Liver (tissue), 9 donors: ENCODE results near the gene EDN1. TPM values are rescaled to one million over a fixed set of nuclear protein-coding genes. Genes with fewer than 3 reads are reported as not detected.
A peak's percentile ranks its signal among the peaks of the same experiment; 100 is the strongest.
"Not testable (repeated sequence)": the region's sequence is repeated elsewhere in the genome, so short reads cannot be mapped to it uniquely, and the experiment has no call there.

Experiments used
- DNase-seq: peaks from one replicate; pipeline ENCODE4 v3.0.0-alpha.2; 2017; ENCODE audit warnings: low spot score
- H3K27ac ChIP-seq, 2 donors: one replicate each; pipeline ENCODE4 v1.7.0; 2013; ENCODE audit warnings: inconsistent platforms in 2 of 2, low read length in 2 of 2, control low read depth in 1 of 2, low read depth in 1 of 2, mild to moderate bottlenecking in 1 of 2
- H3K27me3 ChIP-seq, 4 donors: one replicate each; pipeline versions ENCODE4 v1.6.1 to v1.7.0; 2013; ENCODE audit warnings: low read length in 3 of 4, inconsistent platforms in 1 of 4, mild to moderate bottlenecking in 1 of 4, moderate library complexity in 1 of 4; ENCODE audit not compliant: control insufficient read depth in 4 of 4, insufficient read depth in 4 of 4
- H3K36me3 ChIP-seq, 4 donors: one replicate each; pipeline versions ENCODE4 v1.6.1 to v1.7.0; 2013; ENCODE audit warnings: low read length in 3 of 4, mild to moderate bottlenecking in 3 of 4, low read depth in 1 of 4, moderate library complexity in 1 of 4; ENCODE audit not compliant: control insufficient read depth in 4 of 4, insufficient read depth in 3 of 4
- H3K4me1 ChIP-seq, 4 donors: one replicate each; pipeline versions ENCODE4 v1.6.1 to v1.7.0; 2013; ENCODE audit warnings: low read length in 3 of 4, mild to moderate bottlenecking in 3 of 4, moderate library complexity in 1 of 4; ENCODE audit not compliant: control insufficient read depth in 4 of 4, insufficient read depth in 4 of 4
- H3K4me3 ChIP-seq, 3 donors: one replicate each; pipeline versions ENCODE4 v1.6.1 to v1.7.0; 2013; ENCODE audit warnings: low read length in 3 of 3, control low read depth in 1 of 3, low read depth in 1 of 3, mild to moderate bottlenecking in 1 of 3
- H3K9ac ChIP-seq, 2 donors: one replicate each; pipeline ENCODE4 v1.7.0; 2013; ENCODE audit warnings: low read length in 2 of 2, mild to moderate bottlenecking in 2 of 2, moderate library complexity in 2 of 2, control low read depth in 1 of 2, low read depth in 1 of 2
- H3K9me3 ChIP-seq, 4 donors: one replicate each; pipeline versions ENCODE4 v1.6.1 to v1.7.0; 2013; ENCODE audit warnings: low read length in 3 of 4; ENCODE audit not compliant: control insufficient read depth in 4 of 4
- HNF4A ChIP-seq, 2 donors: conservative IDR thresholded peaks; 2 replicates each; pipeline ENCODE4 v1.6.1; 2016; ENCODE audit warnings: antibody characterized with exemption in 2 of 2, mild to moderate bottlenecking in 2 of 2
- HNF4G ChIP-seq: IDR thresholded peaks from 2 replicates; pipeline ENCODE4 v1.6.1; 2016; ENCODE audit warnings: antibody characterized with exemption
- JUND ChIP-seq, 2 donors: IDR thresholded peaks; 2 replicates each; pipeline ENCODE4 v1.6.1; 2016; ENCODE audit warnings: antibody characterized with exemption in 2 of 2
- RXRA ChIP-seq, 2 donors: IDR thresholded peaks; 2 replicates each; pipeline ENCODE4 v1.6.1; 2017 to 2018; ENCODE audit warnings: antibody characterized with exemption in 2 of 2, mild to moderate bottlenecking in 1 of 2
- YY1 ChIP-seq: IDR thresholded peaks from 2 replicates; pipeline ENCODE4 v1.6.1; 2016; ENCODE audit warnings: antibody characterized with exemption, mild to moderate bottlenecking
- WGBS: extraction: QIAGEN DNeasy Blood & Tissue Kit; methylation state at CpG from one replicate; pipeline ENCODE4 v1.1.7; 2013; 5-methylcytosine and 5-hydroxymethylcytosine counted together
- polyA plus RNA-seq, 2 donors: library from polyadenylated mRNA; stranded (reverse) in 1 of 2; unstranded in 1 of 2; fragments of 200-250 nt in 1 of 2; fragments of >200 nt in 1 of 2; fragmentation: Nextera tagmentation in 1 of 2; extraction: Ambion mirVana in 1 of 2; gene quantifications; one replicate each; pipeline versions ENCODE4 v1.2.1 to v1.2.3, GENCODE V29; 2013 to 2015
- total RNA-seq, 2 donors: library from RNA; depleted of rRNA; stranded (reverse); fragments of >200 nt; gene quantifications; one replicate each; pipeline ENCODE4 v1.2.3, GENCODE V29; 2014
- TF ChIP-seq, protein P1 (sequence below): IDR thresholded peaks from 2 replicates; pipeline ENCODE4 v1.6.1; 2016; ENCODE audit warnings: antibody characterized with exemption
- TF ChIP-seq, protein P2 (sequence below): IDR thresholded peaks from 2 replicates; pipeline ENCODE4 v1.6.1; 2016; ENCODE audit warnings: antibody characterized with exemption
- donor health status: healthy.
- donor health status: healthy.
- donor health status: healthy.
- donor health status: healthy.
- donor health status: healthy.

EDN1 gene
- total and polyA plus RNA-seq, 4 donors: 0.70 to 1.2 (median 1.0) TPM

DNA sequence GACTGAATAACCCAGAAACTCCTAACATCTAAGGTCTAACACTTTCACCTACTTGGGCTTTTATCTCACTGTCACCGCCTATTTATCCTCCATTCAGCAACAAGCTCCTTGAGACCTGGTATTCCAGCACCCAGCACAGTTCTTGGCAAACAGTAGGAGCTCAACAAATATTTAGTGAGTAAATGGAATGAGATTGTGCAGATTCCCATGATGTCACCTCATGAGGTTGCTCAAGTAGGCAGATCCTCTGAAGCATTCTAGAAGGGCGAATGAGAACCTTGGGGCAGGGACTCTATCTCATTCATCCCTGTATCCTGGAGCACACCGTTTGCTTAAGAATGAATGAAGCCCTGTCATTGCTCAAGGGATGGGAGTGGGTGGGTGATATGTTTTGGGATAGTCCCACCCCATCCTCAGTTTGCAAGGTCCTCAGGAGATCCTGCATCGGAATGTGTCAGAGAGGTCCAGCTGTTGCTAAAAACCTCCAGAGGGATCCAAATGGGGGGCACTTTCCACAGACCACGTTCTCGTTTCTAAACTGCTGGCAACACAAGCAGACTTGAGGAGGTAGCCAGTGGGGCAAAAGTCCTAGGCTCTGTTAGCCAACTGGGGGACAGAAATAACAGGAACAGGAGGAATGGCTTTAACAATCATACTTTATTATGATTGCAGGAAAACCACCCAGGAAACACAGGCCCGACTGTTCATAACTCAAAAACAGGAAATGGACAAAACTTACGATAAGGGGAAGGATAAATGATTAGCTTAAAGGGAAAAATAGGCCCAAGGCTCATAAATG is 42.0 kb downstream of the EDN1 start:
- no peak overlapping the region for H3K4me3 ChIP-seq
- H3K9ac ChIP-seq: no peak overlapping the region
- no peak for TF ChIP-seq HNF4G
- TF ChIP-seq RXRA (IDR thresholded peaks at IDR 0.05): peak in 1 of 2 donors; percentile 8
- TF ChIP-seq JUND (IDR thresholded peaks at IDR 0.05): peak in 1 of 2 donors; percentile 9
- no peak for TF ChIP-seq YY1
- TF ChIP-seq, protein P1, sequence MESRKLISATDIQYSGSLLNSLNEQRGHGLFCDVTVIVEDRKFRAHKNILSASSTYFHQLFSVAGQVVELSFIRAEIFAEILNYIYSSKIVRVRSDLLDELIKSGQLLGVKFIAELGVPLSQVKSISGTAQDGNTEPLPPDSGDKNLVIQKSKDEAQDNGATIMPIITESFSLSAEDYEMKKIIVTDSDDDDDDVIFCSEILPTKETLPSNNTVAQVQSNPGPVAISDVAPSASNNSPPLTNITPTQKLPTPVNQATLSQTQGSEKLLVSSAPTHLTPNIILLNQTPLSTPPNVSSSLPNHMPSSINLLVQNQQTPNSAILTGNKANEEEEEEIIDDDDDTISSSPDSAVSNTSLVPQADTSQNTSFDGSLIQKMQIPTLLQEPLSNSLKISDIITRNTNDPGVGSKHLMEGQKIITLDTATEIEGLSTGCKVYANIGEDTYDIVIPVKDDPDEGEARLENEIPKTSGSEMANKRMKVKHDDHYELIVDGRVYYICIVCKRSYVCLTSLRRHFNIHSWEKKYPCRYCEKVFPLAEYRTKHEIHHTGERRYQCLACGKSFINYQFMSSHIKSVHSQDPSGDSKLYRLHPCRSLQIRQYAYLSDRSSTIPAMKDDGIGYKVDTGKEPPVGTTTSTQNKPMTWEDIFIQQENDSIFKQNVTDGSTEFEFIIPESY: no peak
- H3K27ac ChIP-seq: peak overlapping the region in 1 of 2 donors; percentile 13
- no peaks in the 10 kb centered on the region for H3K27me3 ChIP-seq
- WGBS: 54% methylated on average over 8 of the region's 8 CpGs
- no peaks in the 10 kb centered on the region for H3K36me3 ChIP-seq
- H3K4me1 ChIP-seq: peaks cover 11 to 33% (median 26%) of the 10 kb centered on the region in 4 donors
- no peaks in the 10 kb centered on the region for H3K9me3 ChIP-seq
- DNase-seq: no peak

DNA sequence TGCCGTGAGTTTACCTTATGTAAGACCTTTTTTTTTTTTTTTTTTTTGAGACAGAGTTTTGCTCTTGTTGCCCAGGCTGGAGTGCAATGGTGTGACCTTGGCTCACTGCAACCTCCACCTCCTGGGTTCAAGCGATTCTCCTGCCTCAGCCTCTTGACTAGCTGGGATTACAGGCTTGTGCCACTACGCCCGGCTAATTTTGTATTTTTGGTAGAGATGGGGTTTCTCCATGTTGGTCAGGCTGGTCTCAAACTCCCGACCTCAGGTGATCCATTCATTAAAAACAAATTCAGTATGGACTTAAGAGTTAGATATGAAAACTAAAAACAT is 42.6 kb downstream of the EDN1 start:
- H3K27ac ChIP-seq: not testable (repeated sequence)
- 72% methylated on average over 5 of the region's 5 CpGs for WGBS

DNA sequence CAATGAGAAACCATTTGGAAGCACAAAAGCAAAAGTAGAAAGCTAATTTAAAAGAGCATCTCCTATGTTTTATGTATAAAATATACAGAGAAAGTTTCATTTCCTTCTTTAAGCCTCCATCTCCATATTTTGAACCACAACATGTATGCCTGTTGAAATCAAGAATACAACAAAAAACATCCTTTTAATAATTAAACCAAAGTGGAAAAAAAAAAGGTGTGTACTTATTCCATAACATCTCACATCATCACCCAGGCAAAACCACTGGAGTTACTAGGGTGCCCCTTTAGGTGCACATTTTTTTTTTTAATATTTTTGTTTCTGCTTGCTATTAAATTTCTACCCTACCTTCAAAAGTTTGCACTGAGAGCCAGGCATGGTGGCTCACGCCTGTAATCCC is 43.0 kb downstream of the EDN1 start:
- Histone ChIP-seq H3K27ac (no peak overlapping the region), H3K9ac (no peak overlapping the region), H3K27me3 (no peaks in the 10 kb centered on the region), H3K9me3 (no peaks in the 10 kb centered on the region), H3K4me3 (no peak overlapping the region), H3K36me3 (no peaks in the 10 kb centered on the region), H3K4me1 (peaks cover 11 to 33% (median 26%) of the 10 kb centered on the region in 4 donors)
- TF ChIP-seq, protein P2, sequence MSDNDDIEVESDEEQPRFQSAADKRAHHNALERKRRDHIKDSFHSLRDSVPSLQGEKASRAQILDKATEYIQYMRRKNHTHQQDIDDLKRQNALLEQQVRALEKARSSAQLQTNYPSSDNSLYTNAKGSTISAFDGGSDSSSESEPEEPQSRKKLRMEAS: no peak
- no peak for DNase-seq
- 95% methylated on average over 1 of the region's 1 CpG for WGBS

More for the DNA sequence above, 42.6 kb downstream of the EDN1 start:
- not testable (repeated sequence) for H3K27me3 ChIP-seq, DNase-seq, H3K9ac ChIP-seq, H3K4me3 ChIP-seq, H3K36me3 ChIP-seq, H3K9me3 ChIP-seq
- H3K4me1 ChIP-seq: peaks cover 11 to 33% (median 26%) of the 10 kb centered on the region in 4 donors

DNA sequence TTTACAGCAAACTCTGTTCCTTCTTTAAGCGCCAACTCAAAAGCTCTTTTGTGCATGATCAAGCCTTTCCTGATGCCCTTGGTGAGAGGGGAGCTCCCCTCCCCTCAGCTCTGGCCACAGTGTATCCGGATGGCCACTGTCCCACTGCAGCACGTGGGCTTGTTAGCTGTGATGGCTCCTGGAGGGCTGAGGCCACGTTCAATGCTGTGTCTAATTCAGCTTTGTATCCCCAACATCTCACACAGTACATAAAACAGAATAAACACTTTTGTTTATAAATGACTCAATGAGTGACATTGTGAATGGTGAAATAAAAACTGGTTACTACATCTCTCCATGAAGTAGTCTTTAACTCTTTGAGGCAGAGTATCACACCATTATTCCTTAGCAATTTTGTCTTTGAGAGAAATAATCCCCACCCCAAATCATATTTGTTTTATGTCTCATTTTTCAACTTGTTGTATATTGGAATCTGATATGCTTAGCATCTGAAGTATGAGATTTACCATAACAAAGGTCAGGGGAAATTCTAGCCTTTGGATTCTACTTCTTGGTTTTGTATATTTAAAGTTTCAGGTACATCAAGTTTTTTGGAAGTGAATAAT is 44.5 kb downstream of the EDN1 start:
- Histone ChIP-seq H3K4me3 (no peak overlapping the region), H3K27me3 (no peaks in the 10 kb centered on the region), H3K4me1 (peaks cover 15 to 46% (median 35%) of the 10 kb centered on the region in 4 donors), H3K9ac (no peak overlapping the region), H3K9me3 (no peaks in the 10 kb centered on the region), H3K36me3 (no peaks in the 10 kb centered on the region), H3K27ac (no peak overlapping the region)
- no peak for DNase-seq
- 55% methylated on average over 4 of the region's 4 CpGs for WGBS
- TF ChIP-seq JUND (IDR thresholded peaks at IDR 0.05) (peak in 1 of 2 donors; percentile 21), YY1 (peak; percentile 17), HNF4A (conservative IDR thresholded peaks at IDR 0.05) (no peak), RXRA (IDR thresholded peaks at IDR 0.05) (peak in 1 of 2 donors; percentile 26)
